MM.1S (cell line): ENCODE measurements around the gene CASTOR1.

Experiments
- EZH2 ChIP-seq: fragments of 300-600 bp; sonication (generic); optimal IDR thresholded peaks from 2 replicates; pipeline ENCODE3; 2017; ENCODE audit warnings: low read depth, mild to moderate bottlenecking, antibody characterized with exemption, low read length, mixed read lengths
- EZH2phosphoT487 ChIP-seq: fragments of 300-600 bp; sonication (generic); IDR thresholded peaks from 2 replicates; pipeline ENCODE4 v1.6.1; 2018; ENCODE audit warnings: antibody characterized with exemption, low read length
- TF ChIP-seq, protein P1 (sequence below): fragments of 300-600 bp; sonication (generic); IDR thresholded peaks from 2 replicates; pipeline ENCODE4 v1.5.1; 2016; ENCODE audit warnings: antibody characterized with exemption, low read length, mixed read lengths

DNA sequence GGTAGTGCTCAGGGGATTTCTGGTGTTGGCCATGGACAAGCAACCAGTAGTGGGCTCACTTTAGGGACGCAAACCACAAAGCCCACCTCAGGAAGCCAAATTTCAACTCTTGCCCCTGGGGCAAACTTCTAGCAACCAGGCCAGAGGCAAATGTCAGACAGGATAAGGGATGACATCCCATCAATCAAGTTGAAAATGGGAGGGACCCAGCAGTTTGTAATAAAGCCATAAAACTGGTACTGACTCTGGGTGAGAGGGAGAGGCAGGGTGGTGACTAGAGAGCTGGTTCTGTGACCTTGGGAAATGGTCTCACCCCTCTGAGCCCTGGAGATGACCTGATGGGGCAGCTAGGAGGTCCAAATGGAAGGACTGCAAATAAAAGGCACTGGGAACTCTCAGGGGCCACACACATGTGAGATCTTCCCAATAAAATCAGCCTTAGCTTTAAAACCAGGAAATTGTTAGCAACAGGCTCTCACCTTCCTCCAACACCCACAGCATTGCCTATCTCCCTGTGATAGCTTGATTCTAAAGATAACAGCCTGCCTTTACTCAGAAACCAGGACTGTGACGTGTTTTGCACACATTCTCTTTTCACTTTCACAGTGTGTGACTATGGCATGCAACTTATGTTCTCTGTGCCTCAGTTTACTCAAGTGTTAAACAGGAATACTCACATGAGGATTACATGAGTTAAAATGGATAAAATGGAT, 43.8 kb upstream of the CASTOR1 start:
- TF ChIP-seq, protein P1, sequence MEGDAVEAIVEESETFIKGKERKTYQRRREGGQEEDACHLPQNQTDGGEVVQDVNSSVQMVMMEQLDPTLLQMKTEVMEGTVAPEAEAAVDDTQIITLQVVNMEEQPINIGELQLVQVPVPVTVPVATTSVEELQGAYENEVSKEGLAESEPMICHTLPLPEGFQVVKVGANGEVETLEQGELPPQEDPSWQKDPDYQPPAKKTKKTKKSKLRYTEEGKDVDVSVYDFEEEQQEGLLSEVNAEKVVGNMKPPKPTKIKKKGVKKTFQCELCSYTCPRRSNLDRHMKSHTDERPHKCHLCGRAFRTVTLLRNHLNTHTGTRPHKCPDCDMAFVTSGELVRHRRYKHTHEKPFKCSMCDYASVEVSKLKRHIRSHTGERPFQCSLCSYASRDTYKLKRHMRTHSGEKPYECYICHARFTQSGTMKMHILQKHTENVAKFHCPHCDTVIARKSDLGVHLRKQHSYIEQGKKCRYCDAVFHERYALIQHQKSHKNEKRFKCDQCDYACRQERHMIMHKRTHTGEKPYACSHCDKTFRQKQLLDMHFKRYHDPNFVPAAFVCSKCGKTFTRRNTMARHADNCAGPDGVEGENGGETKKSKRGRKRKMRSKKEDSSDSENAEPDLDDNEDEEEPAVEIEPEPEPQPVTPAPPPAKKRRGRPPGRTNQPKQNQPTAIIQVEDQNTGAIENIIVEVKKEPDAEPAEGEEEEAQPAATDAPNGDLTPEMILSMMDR = no peak
- TF ChIP-seq EZH2phosphoT487 (no peak), EZH2 (no peak)
